GM19025 (cell line): ENCODE results near the gene SMOC2.

ENCODE experiments used
- ATAC-seq: cut with Tn5 transposase; IDR thresholded peaks from one replicate; pipeline ENCODE4 v1.9.1; 2021; ENCODE audit warnings: mild to moderate bottlenecking, low read depth, moderate library complexity; ENCODE audit not compliant: unreplicated experiment

The SMOC2 gene

GRCh38 chr6:168473197-168473596 lies 32.2 kb downstream of the SMOC2 start:
- ATAC-seq: no peak

- ATAC-seq: no peak
These were observed 34.4 kb downstream of the SMOC2 start for GRCh38 chr6:168475188-168476013.

GRCh38 chr6:168479421-168479820 lies 38.4 kb downstream of the SMOC2 start:
- ATAC-seq: no peak

- ATAC-seq: no peak
These were observed 39.5 kb downstream of the SMOC2 start for GRCh38 chr6:168480481-168480880.

GRCh38 chr6:168485818-168486217 lies 44.8 kb downstream of the SMOC2 start:
- no peak for ATAC-seq

- no peak for ATAC-seq
These were observed 49.8 kb downstream of the SMOC2 start for GRCh38 chr6:168490757-168491156.

- no peak for ATAC-seq
These were observed 53.0 kb downstream of the SMOC2 start for GRCh38 chr6:168493976-168494375.

GRCh38 chr6:168494726-168495125 lies 53.7 kb downstream of the SMOC2 start:
- no peak for ATAC-seq

GRCh38 chr6:168495133-168495532 lies 54.1 kb downstream of the SMOC2 start:
- no peak for ATAC-seq

- no peak for ATAC-seq
These were observed 54.7 kb downstream of the SMOC2 start for GRCh38 chr6:168495636-168496035.

- ATAC-seq: no peak
These were observed 55.4 kb downstream of the SMOC2 start for GRCh38 chr6:168496139-168496996.

GRCh38 chr6:168496997-168497331 lies 56.0 kb downstream of the SMOC2 start:
- no peak for ATAC-seq

GRCh38 chr6:168497381-168497780 lies 56.4 kb downstream of the SMOC2 start:
- no peak for ATAC-seq

- no peak for ATAC-seq
These were observed 57.3 kb downstream of the SMOC2 start for GRCh38 chr6:168498161-168498843.

- ATAC-seq: no peak
These were observed 58.2 kb downstream of the SMOC2 start for GRCh38 chr6:168499045-168499650.

- ATAC-seq: no peak
These were observed 59.5 kb downstream of the SMOC2 start for GRCh38 chr6:168500519-168500918.

- ATAC-seq: no peak
These were observed 60.6 kb downstream of the SMOC2 start for GRCh38 chr6:168501561-168501960.

GRCh38 chr6:168504366-168504765 lies 63.4 kb downstream of the SMOC2 start:
- no peak for ATAC-seq

- ATAC-seq: no peak
These were observed 65.5 kb downstream of the SMOC2 start for GRCh38 chr6:168506460-168506859.

GRCh38 chr6:168507297-168507696 lies 66.3 kb downstream of the SMOC2 start:
- no peak for ATAC-seq

- ATAC-seq: no peak
These were observed 66.7 kb downstream of the SMOC2 start for GRCh38 chr6:168507730-168508129.
